Epithelial cell of proximal tubule (primary cell): ENCODE data around the gene NMUR1. TPM values are rescaled to one million over a fixed set of nuclear protein-coding genes. Genes with fewer than 3 reads are reported as not detected.

ENCODE experiments used
- DNase-seq: peaks from one replicate; pipeline ENCODE4 v3.0.0-alpha.2; 2011; ENCODE audit warnings: low read depth
- H3K4me3 ChIP-seq: 2 replicates; pipeline ENCODE4 v1.5.1; 2011; ENCODE audit warnings: low read depth, mild to moderate bottlenecking, low read length
- CTCF ChIP-seq: conservative IDR thresholded peaks from 2 replicates; pipeline ENCODE4 v1.5.1; 2012; ENCODE audit warnings: low read depth, mild to moderate bottlenecking, low read length
- total RNA-seq: library from RNA; depleted of rRNA; stranded (reverse); fragments of >200 nt; gene quantifications from 2 replicates; pipeline ENCODE4 v1.2.3, GENCODE V29; 2015

NMUR1 gene
- total RNA-seq, 1 donor from 2014 or later = not detected

- no peak overlapping the region for H3K4me3 ChIP-seq
- TF ChIP-seq CTCF = no peak
- no peak for DNase-seq
Measured at GRCh38 chr2:231528636-231529030, 1.6 kb downstream of the NMUR1 start.

DNA sequence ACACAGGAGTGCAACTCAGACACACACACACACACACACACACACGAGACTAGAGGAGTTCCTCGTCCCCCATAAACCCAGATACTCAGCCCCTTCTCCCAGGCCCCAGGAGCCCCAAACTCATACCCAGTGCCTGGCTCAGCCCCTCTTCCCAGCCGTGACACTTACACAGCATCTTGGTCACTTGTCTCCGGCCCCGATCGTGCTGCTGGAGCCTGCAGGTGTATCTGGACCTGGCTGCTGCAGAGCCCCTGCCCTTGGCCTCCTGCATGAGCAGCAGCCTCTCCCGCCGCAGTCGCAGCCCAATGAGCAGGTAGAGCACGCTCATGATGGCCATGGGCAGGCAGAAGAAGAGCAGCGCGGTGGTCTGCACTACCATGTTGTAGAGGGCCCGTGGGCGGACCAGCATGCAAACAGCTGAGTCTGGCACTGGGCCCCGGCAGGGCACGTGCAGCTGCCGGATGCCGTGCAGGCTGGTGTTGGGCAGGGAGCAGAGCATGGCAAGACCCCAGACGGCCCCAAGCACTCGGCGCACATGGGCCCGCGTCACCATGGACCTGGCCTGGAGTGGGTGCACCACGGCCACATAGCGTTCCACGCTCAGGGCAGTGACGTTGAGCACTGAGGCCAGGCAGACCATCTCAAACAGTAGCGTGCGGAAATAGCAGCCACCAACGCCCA lies 2.1 kb downstream of the NMUR1 start:
- TF ChIP-seq CTCF = no peak
- no peak for DNase-seq
- H3K4me3 ChIP-seq = no peak overlapping the region

DNA sequence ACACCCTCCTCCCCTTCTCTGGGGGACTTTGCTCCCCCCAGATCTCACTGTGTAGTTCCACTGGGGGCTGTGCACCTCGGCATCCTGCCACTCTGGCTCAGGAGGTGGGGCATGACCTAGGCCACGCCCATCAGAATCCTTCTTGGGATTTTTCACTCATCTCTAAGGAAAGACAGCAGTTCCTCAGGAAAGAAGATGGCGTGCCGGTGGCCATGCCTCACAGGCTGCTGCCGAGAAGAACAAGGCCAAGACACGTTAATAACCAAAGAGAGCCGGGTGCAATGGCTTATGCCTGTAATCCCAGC lies 3.2 kb downstream of the NMUR1 start:
- no peak overlapping the region for H3K4me3 ChIP-seq
- TF ChIP-seq CTCF = no peak
- DNase-seq = no peak

- no peak for TF ChIP-seq CTCF
- DNase-seq = no peak
- no peak overlapping the region for H3K4me3 ChIP-seq
Measured at GRCh38 chr2:231526341-231527090, 3.7 kb downstream of the NMUR1 start.

- H3K4me3 ChIP-seq = no peak overlapping the region
- no peak for DNase-seq
- TF ChIP-seq CTCF = no peak
Measured at GRCh38 chr2:231525248-231526163, 4.7 kb downstream of the NMUR1 start.

DNA sequence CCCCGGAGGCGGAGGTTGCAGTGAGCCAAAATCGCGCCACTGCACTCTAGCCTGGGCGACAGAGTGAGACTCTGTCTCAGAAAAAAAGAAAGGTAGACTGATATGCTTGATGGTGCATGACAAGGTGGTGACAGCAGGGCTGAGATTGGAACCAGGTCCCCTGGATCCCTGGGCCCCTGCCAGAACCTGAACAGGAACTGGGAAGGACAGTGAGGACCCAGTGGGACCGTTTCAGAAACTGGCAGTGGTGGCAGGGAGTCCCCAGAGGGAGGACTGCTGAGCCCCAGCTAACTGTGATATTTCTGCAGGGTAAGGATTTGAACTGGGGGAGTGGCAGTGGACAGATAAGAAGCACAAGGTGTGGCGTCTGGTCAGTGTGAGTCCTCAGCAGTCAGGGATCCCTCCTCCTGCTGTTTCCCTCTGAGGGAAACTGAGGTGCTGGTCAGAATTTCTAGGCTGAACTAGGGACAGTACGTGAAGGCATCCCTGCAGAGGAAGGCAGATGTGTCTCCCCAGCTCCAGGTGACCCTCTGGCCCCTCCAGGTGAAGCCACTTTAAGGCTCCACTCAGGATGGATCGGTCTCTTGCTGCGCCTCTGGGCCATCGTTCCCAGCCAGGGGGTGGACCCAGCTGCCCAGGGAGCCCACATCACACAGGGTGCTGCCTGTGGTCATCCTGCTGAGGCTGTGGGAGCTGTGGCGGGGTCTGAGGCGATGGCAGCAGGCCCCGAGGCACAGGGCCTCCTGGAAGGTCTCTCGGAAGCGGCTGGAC lies 5.6 kb downstream of the NMUR1 start:
- TF ChIP-seq CTCF = no peak
- H3K4me3 ChIP-seq = no peak overlapping the region
- DNase-seq = no peak
